Keratinocyte (primary cell): Measurements from ENCODE around the gene MMD2.

Experiments used
- EZH2 ChIP-seq: IDR thresholded peaks from one replicate; pipeline ENCODE4 v1.6.1; 2012; ENCODE audit warnings: inconsistent platforms, mild to moderate bottlenecking, low read length, moderate library complexity
- TF ChIP-seq, protein P1 (sequence below), 3 experiments: IDR thresholded peaks in 1 of 3; conservative IDR thresholded peaks in 1 of 3; optimal IDR thresholded peaks in 1 of 3; 2 replicates in 2 of 3; 3 replicates in 1 of 3; pipeline versions ENCODE3 to v1.5.1; 2011; ENCODE audit warnings: low read length in 3 of 3, mild to moderate bottlenecking in 3 of 3, moderate library complexity in 2 of 3, control low read depth in 1 of 3, inconsistent platforms in 1 of 3; ENCODE audit not compliant: insufficient read depth in 2 of 3; ENCODE audit errors: extremely low read depth in 1 of 3

- TF ChIP-seq, protein P1, sequence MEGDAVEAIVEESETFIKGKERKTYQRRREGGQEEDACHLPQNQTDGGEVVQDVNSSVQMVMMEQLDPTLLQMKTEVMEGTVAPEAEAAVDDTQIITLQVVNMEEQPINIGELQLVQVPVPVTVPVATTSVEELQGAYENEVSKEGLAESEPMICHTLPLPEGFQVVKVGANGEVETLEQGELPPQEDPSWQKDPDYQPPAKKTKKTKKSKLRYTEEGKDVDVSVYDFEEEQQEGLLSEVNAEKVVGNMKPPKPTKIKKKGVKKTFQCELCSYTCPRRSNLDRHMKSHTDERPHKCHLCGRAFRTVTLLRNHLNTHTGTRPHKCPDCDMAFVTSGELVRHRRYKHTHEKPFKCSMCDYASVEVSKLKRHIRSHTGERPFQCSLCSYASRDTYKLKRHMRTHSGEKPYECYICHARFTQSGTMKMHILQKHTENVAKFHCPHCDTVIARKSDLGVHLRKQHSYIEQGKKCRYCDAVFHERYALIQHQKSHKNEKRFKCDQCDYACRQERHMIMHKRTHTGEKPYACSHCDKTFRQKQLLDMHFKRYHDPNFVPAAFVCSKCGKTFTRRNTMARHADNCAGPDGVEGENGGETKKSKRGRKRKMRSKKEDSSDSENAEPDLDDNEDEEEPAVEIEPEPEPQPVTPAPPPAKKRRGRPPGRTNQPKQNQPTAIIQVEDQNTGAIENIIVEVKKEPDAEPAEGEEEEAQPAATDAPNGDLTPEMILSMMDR (optimal IDR thresholded peaks at IDR 0.05 in 1 of 3, IDR thresholded peaks at IDR 0.05 in 1 of 3, conservative IDR thresholded peaks at IDR 0.05 in 1 of 3; ENCODE audit: extremely low read depth in 1 of 3, insufficient read depth in 2 of 3, low read length in 3 of 3), result no peak
- TF ChIP-seq EZH2, result no peak
Observed at GRCh38 chr7:4959893-4960292, 906 bp upstream of the MMD2 start.
